GM19463 (cell line): Measurements from ENCODE around the gene CDHR1.

Experiments
- ATAC-seq: cut with Tn5 transposase; IDR thresholded peaks from one replicate; pipeline ENCODE4 v1.9.1; 2021; ENCODE audit warnings: mild to moderate bottlenecking, moderate library complexity; ENCODE audit not compliant: unreplicated experiment

Gene CDHR1

GRCh38 chr10:84257343-84258020 lies 63.1 kb downstream of the CDHR1 start:
- no peak for ATAC-seq

GRCh38 chr10:84258034-84258695 lies 63.8 kb downstream of the CDHR1 start:
- no peak for ATAC-seq

- no peak for ATAC-seq
Measured at GRCh38 chr10:84261236-84261915, 67.0 kb downstream of the CDHR1 start.

- no peak for ATAC-seq
Measured at GRCh38 chr10:84262190-84262956, 68.0 kb downstream of the CDHR1 start.

- no peak for ATAC-seq
Measured at GRCh38 chr10:84263716-84264115, 69.4 kb downstream of the CDHR1 start.

GRCh38 chr10:84264611-84265141 lies 70.3 kb downstream of the CDHR1 start:
- ATAC-seq, result peak; percentile 95

- no peak for ATAC-seq
Measured at GRCh38 chr10:84265418-84265817, 71.1 kb downstream of the CDHR1 start.

GRCh38 chr10:84267503-84268126 lies 73.3 kb downstream of the CDHR1 start:
- peak; percentile 46 for ATAC-seq

- ATAC-seq, result no peak
Measured at GRCh38 chr10:84269162-84269561, 74.8 kb downstream of the CDHR1 start.
